Caki2 (cell line): ENCODE measurements around the gene ALDH3A2. TPM values are rescaled to one million over a fixed set of nuclear protein-coding genes. Genes with fewer than 3 reads are reported as not detected.

Experiments
- DNase-seq: peaks from one replicate; pipeline ENCODE4 v3.0.0-alpha.2; 2015; ENCODE audit warnings: low read depth
- in situ Hi-C: cut with HindIII; loops from 2 replicates; pipeline ENCODE4 v1.10.0; 2016; ENCODE audit warnings: low sequenced_read_pairs, low pct_unique_long_range_greater_than_20kb, mixed read lengths
- total RNA-seq: library from RNA; depleted of rRNA; stranded (reverse); fragments of >200 nt; shearing (Covaris generic); gene quantifications from 2 replicates; pipeline ENCODE4 v1.2.3, GENCODE V29; 2014; ENCODE audit warnings: low replicate concordance; rRNA removed

Gene ALDH3A2
- total RNA-seq, result 114 and 124 TPM in 2 replicates

DNA sequence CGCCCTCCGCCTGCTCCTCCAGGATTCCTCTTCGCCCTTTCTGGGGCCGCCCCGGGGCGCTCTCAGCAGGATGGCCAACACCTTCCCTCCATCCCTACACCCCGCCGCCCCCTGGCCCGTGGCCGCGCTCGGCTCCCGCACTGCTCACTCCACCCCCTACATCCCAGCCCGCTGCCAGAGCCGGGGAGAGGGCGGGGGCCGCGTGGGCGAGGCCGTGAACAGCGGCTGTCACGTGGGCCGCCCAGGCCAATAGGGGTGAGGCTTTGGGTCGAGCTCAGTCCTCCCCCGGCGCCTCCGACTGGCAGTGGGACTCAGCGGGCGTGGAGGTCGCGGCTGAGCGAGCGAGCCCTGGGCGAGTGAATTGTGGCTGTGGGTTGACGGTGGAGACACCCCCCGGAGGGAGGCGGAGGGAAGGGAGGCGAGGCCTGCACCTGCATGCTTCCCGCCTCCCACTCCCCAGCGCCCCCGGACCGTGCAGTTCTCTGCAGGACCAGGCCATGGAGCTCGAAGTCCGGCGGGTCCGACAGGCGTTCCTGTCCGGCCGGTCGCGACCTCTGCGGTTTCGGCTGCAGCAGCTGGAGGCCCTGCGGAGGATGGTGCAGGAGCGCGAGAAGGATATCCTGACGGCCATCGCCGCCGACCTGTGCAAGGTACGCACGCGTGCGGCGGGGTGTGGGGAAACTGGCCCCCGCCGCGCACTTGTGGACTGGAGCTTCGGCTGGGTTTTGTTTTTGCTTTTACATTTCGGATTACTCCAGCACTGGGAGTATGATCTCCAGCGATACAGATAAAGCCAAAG is at the start of gene ALDH3A2:
ALDH3A2 (plus strand) TSS at position 277 of the 799 bp plus-strand sequence; CDS start at position 498, 221 bp downstream.
- in situ Hi-C loops, result no loop called here
- DNase-seq, result peak; percentile 98

DNA sequence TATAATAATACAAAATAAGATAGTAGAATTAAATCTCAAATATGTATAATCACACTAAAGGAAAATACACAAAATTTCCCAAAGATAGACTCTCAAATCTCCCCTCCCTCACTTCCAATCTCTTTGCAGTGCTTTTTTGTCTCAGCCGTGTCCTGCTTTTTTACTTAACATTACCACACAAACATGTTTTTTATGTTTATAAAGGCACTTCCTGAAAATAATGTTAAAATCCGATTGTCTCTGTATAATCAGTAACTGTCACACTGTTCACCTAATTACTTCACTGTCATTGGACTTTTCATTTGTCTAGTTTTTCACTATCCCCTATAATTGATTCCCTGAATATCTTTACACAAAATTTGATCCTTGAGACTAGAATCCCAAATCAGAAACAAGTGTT is 38.2 kb upstream of the ALDH3A2 start:
- in situ Hi-C loops, result no loop called here
- no peak for DNase-seq

DNA sequence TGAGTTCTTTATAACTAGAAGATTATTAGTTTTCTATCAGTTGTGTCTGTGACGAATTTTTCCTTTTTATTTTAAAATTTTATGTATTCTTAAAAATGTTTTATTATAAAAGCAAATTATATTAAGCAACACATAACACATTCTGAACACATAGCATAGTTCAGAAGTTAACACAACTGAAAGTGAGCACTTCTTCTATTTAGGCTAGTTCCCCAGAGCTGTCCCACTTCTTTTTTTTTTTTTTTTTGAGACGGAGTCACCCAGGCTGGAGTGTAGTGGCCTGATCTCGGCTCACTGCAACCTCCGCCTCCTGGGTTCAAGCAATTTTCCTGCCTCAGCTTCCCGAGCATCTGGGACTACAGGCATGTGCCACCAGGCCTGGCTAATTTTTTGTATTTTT is 37.7 kb upstream of the ALDH3A2 start:
- in situ Hi-C loops, result no loop called here
- no peak for DNase-seq

DNA sequence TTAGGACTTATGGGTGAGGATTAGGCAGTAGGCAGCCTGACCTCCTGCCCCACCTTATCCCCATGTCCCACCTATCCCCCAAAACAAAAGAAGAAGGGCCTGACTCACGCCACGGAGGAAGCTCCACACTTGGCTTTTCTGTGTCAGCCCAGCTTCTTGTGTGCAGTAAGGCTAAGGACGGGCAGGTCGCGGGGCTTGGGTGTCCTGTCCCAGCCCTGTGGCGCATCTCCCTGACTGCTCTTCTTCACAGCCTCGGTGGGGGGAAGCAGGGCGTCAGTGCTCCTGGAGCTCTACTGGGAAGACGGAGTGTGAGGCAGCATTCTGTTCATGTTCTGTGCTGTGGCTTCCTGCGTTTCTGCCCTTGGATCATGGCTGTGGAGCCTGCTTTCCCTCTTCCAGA is 34.6 kb upstream of the ALDH3A2 start:
- in situ Hi-C loops, result no loop called here
- no peak for DNase-seq

DNA sequence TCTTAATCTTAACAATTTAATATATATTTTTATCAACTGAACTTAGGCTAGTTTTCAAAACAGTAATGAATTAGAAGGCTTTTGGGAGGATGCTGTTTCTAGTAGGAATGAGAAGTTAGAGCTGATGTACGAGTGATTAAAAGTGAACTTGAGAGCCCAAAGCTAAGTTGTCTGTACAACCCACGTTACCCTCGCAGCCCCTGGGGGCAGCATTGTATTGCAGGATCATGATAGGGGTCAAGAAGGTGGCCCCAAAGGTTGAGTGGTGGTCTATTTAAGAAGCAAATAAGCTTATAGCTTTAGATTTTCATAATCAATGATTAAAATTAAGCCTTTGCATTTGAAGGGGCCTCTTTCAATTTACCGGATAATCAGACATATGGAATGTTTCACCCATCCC is 33.7 kb upstream of the ALDH3A2 start:
- no peak for DNase-seq
- in situ Hi-C loops, result no loop called here

DNA sequence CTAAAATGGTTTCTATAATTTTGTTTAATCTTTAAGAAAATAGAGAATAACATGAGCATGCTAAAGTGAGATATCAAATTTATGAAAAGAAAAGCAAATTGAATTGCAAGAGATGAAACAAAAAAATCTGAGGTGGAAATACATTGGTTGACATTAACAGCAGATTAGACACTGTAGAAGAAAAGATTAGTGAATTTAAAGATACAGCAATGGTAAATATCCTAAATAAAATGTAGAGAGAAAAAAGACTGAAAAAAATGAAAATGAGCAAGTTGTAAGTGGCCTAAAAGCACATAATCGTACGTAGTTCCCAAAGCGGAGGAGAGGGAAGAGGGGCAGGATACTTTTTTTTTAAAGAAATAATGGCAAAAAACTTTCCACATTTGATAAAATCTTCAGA is 30.5 kb upstream of the ALDH3A2 start:
- in situ Hi-C loops, result no loop called here
- no peak for DNase-seq

DNA sequence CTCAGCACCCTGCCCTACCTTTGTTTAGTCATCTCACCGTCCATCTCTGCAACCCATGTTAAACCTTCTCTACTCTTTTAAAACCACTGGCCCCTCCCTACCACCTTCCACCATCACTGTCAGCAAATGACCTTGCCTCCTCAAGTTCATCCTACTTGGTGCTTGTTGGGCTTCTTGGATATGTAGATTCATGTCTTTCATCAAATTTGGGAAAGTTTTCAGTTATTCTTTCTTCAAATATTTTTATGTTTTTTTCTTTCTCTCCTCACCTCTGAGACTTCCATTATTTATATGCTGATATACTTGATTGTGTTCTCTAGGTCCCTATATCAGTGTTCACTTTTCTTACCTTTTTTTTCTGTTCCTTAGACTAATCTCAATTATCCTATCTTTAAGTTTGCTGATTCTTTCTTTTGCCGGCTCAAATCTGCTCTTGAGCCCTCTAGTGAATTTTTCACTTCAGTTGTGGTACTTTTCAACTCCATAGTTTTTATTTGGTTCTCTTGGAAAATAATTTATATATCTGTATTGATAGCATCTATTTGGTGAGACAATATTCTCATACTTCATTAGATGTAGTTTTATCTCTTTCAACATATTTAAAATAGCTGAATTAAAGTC is 28.7 kb upstream of the ALDH3A2 start:
- in situ Hi-C loops, result no loop called here
- DNase-seq, result peak; percentile 12

DNA sequence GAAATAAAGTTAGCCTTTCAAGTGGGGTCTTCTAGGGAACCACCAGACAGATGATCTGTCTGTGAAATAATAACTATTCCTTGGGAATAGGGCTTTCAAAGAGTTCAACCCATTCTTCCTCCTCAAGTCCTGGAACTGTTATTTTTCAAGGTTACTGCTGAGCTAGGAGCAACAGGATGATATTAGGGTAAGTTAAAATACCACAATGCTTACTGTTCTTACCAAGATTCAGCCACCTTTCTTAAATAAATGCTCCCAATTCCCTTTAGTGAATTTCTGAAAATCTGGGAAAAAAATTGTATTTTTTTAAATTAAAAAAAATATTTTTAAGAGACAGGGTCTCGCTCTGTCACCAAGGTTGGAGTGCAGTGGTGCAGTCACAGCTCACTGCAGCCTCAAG is 26.9 kb upstream of the ALDH3A2 start:
- DNase-seq, result no peak
- in situ Hi-C loops, result no loop called here

DNA sequence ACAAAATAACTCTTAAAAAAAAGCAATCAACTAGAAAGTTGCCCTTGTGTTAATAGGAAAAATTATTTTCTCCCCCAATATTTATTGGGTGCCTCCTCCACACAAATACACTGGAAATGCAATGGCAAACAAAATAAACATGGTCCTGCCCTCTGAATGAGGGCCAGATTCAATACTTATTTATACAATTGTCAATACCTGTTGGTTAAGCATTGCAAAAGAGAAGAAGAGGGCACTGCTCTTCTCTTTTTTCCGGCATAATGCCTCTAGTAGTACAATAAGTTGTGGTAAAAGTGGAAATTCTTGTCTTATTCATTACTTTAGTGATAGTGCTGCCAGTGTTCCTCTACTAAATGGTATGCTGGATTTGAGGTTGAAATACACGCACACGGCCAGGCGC is 22.5 kb upstream of the ALDH3A2 start:
- in situ Hi-C loops, result no loop called here
- no peak for DNase-seq

DNA sequence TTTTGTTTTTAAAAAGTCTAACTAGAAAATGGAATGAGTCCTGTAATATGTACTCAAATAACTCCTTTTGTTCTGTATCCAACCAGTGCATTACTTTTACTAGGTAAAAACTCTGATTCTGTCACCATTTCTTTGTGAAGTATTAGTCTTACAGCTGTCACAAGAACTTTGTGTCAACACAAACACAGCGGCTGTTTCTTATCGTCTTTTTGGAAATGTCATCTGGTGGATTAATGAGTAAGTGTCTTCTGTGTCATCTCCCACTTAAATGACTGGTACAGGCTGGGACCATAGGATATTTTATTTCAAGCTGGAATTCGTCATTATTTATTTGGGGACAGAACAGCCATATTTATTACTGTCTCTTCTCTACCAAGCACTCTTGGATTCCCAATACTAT is 19.1 kb upstream of the ALDH3A2 start:
- in situ Hi-C loops, result no loop called here
- DNase-seq, result no peak

DNA sequence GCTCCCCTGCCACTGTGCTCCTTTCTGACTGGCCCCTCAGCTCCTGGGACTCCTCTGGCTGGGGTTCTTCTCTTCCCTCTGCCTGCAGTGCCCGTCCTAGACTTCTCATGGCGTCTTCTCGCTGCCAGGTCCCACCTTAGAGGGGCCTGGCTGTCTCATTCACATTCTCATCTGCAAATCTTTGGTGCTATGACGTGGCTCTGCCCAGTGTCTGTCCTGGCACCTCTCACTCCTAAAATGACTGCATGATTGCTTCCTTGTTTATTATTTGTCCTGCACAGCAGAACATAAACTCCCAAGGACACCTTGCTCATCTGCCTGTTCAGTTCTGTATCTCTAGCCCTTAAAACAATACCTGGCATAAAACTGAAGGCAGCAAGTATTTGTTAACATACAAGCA is 18.5 kb upstream of the ALDH3A2 start:
- no peak for DNase-seq
- in situ Hi-C loops, result no loop called here

DNA sequence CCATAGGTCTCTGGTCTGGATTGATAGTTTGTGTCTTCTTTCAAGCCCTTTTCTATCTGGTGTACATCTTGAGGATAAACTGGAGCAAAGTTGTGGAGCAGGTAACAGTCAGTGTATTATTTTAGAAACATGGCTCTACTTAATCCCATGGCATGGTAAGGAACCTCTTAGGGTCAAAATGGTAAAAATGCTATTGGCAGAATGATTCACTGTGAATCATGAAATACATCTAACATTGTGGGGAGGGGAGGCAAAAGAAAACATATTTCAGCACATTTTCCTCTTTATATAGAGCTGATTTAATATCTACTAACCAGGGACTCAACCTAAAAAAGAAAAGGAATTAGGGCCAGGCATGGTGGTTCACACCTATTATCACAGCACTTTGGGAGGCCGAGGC is 17.9 kb upstream of the ALDH3A2 start:
- in situ Hi-C loops, result no loop called here
- DNase-seq, result no peak

DNA sequence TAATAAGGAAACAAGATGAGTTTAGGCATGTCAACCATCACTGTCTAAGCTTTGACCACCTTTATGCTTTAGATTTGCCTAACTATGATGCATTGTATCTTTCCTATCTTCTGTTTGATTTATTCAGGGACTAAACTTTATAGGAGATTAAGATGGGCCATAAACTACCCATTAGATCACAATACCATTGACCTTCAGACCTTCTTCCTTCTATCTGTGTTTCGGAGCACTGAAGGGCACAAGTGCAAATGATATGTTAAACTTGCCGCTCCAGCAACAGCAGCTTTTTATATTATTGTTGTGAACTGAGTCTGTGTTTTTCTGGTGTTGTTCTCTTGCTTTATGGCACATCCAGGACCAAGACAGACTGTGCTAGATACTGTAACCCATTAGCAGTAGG is 16.6 kb upstream of the ALDH3A2 start:
- no peak for DNase-seq
- in situ Hi-C loops, result no loop called here

DNA sequence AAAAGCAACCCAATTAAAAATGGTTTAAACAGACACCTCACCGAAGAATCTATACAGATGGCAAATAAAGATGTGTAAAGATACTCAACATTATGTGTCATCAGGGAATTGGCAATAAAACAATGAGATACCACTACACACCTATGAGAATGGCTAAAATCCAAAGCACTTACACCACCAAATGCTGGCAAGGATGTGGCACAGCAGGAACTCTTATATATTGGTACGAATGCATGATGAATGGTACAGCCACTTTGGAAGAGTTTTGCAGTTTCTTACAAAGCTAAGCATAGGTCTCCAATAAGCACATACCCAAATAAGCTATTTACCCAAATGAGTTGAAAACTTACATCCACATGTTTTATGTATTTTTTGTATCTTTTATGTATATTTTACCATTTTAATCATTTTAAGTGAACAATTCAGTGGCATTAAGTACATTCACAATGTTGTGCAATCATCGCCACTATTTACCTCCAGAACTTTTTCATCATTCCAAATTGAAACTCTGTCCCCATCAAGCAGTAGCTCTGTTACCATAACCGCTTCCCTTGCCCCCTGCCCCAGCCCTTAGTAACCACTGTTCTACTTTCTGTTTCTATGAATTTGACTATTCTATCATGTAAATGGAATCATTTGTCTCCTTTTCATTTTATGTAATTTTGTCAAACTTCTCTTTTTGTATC is 6.7 kb upstream of the ALDH3A2 start:
- in situ Hi-C loops, result no loop called here
- no peak for DNase-seq

DNA sequence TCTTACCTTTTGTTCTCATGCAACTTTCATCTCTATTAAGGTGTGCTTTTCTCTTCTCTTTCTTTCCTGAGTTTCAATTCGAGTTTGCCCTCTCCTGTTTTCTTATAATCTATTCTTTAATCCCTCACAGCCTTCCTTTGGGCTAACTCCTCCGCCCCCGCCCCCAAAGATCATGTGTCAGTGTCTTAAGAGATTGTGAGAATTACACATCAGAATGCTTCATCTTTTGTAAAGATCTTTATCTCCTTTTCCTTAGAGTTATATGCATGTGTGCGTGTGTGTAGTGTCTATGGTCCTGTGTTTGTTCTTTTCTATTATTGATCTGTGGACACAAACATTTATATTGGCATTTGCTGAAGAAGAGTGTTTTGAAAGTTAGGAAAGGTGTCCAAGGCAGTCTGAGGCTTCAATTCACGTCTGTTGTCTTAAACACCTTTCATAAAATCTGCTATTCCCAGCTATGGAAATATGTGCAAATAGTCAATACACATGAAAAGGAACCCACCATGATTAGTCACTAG is 6.1 kb upstream of the ALDH3A2 start:
- no peak for DNase-seq
- in situ Hi-C loops, result no loop called here

DNA sequence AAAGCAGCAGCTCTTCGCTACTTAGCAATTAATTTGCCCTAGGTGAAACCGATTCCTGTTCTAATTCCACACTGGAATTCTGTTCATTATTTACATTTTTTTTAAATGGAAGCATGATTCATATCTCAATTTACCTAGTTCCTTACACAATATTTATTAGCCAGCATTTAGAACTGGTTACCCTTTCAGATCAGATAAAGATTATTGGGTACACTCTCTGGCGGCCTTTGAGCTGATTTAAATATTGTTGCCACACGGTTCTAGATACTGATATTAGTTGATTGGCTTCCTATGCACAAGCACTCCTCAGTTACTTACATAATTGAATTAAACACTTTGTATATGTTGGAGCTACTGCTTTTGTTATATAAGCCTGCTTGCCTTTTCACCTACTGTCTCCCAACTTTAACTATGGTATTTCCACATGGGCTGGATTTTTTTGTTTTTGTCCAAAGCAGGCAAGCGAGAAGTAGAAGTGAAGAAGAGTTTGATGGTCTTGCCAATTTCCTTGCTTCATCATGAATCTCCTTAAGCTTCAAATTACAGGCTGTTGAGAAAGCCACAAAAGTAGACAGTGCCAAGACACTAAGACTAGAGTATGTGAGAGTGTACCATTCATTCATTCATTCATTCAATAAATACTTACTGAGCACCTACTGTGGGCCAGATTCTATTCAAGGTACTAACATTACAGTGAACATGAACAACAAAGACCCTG is 3.9 kb upstream of the ALDH3A2 start:
- DNase-seq, result no peak
- in situ Hi-C loops, result no loop called here

DNA sequence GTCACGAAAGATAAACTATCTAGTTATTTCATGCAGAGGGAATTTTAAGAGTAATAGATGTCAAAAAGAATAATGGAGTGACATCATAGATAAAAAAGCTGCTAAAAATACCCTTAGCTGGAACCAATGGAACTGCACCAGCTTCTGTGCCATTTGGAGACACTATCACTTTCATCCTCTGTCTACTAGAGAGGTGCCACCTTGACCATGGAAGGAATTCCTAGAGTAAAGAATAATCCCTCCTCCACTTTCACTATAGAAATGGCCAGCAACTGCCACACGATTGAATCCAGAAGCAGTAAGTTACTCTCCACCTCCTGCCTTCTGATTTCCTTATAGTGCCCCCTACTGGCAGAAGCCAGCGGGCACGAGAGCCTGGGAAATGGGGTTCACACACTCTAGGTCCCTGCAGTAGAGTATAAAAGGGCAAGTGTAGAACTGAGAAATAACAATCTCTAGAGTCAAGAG is 2.8 kb upstream of the ALDH3A2 start:
- peak; percentile 61 for DNase-seq
- in situ Hi-C loops, result no loop called here
